SW 1271 (cell line): Measurements from ENCODE around the gene IRGQ.
A peak's percentile ranks its signal among the peaks of the same experiment; 100 is the strongest.
"Not testable (repeated sequence)": the region's sequence is repeated elsewhere in the genome, so short reads cannot be mapped to it uniquely, and the experiment has no call there.

ENCODE experiments used
- DNase-seq, 2 experiments: peaks; one replicate each; lab custom pipeline; 2025; lab: John Stamatoyannopoulos, UW

The IRGQ gene

GRCh38 chr19:43597876-43598275 lies 1.9 kb upstream of the IRGQ start:
- no peak for DNase-seq

GRCh38 chr19:43596842-43597461 lies 1.0 kb upstream of the IRGQ start:
- DNase-seq = no peak

- DNase-seq = no peak
Measured at GRCh38 chr19:43595605-43595998, 332 bp downstream of the IRGQ start.

- DNase-seq = peak in 1 of 2 experiments; percentile 33
Measured at GRCh38 chr19:43594710-43595604, 977 bp downstream of the IRGQ start.

- DNase-seq = no peak
Measured at GRCh38 chr19:43594081-43594697, 1.7 kb downstream of the IRGQ start.

GRCh38 chr19:43592800-43593350 lies 3.1 kb downstream of the IRGQ start:
- DNase-seq = no peak

GRCh38 chr19:43591904-43592772 lies 3.8 kb downstream of the IRGQ start:
- DNase-seq = no peak

GRCh38 chr19:43589678-43590077 lies 6.3 kb downstream of the IRGQ start:
- no peak for DNase-seq

GRCh38 chr19:43589277-43589676 lies 6.7 kb downstream of the IRGQ start:
- DNase-seq = no peak

GRCh38 chr19:43587029-43587428 lies 8.9 kb downstream of the IRGQ start:
- DNase-seq = not testable (repeated sequence)

- DNase-seq = no peak
Measured at GRCh38 chr19:43586346-43586745, 9.6 kb downstream of the IRGQ start.

- no peak for DNase-seq
Measured at GRCh38 chr19:43584484-43584883, 11.4 kb downstream of the IRGQ start.

GRCh38 chr19:43582495-43582894 lies 13.4 kb downstream of the IRGQ start:
- DNase-seq = no peak

- no peak for DNase-seq
Measured at GRCh38 chr19:43581467-43581866, 14.5 kb downstream of the IRGQ start.

- DNase-seq = no peak
Measured at GRCh38 chr19:43578787-43579186, 17.1 kb downstream of the IRGQ start.

- DNase-seq = no peak
Measured at GRCh38 chr19:43575955-43576878, 19.7 kb downstream of the IRGQ start.

GRCh38 chr19:43575156-43575950 lies 20.6 kb downstream of the IRGQ start, which contains the start of the genes PINLYP and XRCC1:
TSS of gene PINLYP (plus strand) at chr19:43575801. CDS start at chr19:43577192, 1,391 bp downstream.
TSS of gene XRCC1 (minus strand) at chr19:43575527. CDS start at chr19:43575458, 69 bp downstream.
- peak; percentile 91 to 96 for DNase-seq

GRCh38 chr19:43574424-43575155 lies 21.3 kb downstream of the IRGQ start:
- no peak for DNase-seq

GRCh38 chr19:43572171-43572588 lies 23.8 kb downstream of the IRGQ start:
- DNase-seq = no peak
